Activated naive CD4-positive, alpha-beta T cell treated with anti-CD3 and anti-CD28 coated beads, Interleukin-2, amount 50 U/mL, for 24 hours (primary cell): Measurements from ENCODE around the gene OR7G2.

ENCODE experiments used
- H3K27ac Mint-ChIP-seq: one replicate; pipeline ENCODE4 v1.8.0; 2021; ENCODE audit warnings: mild to moderate bottlenecking, mixed read lengths
- H3K27me3 Mint-ChIP-seq: one replicate; pipeline ENCODE4 v1.8.0; 2021; ENCODE audit warnings: mixed read lengths
- H3K36me3 Mint-ChIP-seq: one replicate; pipeline ENCODE4 v1.8.0; 2021; ENCODE audit warnings: mixed read lengths
- H3K4me1 Mint-ChIP-seq: one replicate; pipeline ENCODE4 v1.8.0; 2021; ENCODE audit warnings: mixed read lengths
- H3K4me3 Mint-ChIP-seq: one replicate; pipeline ENCODE4 v1.8.0; 2021; ENCODE audit warnings: mild to moderate bottlenecking, mixed read lengths
- H3K9me3 Mint-ChIP-seq: one replicate; pipeline ENCODE4 v1.8.0; 2021; ENCODE audit warnings: mixed read lengths

OR7G2 gene

DNA sequence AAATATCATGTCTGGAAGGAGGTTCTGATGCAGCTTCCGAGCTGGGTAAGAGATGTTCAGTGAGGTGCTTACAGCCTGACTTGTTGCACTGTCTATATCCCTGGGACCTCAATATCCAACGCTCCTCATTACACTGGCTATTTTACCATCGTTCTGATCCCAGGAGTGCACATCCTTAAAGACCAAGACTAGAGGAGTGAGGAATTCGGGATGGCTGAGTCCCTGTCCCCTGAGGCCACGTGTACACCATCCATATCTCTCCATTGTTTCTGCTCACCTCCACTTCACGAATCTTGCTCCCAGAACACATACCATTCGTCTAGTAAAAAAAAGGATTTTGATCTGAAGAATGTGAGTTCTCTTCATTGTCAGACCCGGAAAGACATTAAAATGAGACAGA, at the start of gene OR7G2:
TSS of gene OR7G2 (minus strand) at position 101 of the 400 bp plus-strand sequence. CDS start 4,232 bp downstream, outside the sequence.
- no peak within 1 kb of the TSS for H3K4me3 Mint-ChIP-seq
- H3K36me3 Mint-ChIP-seq = no peaks in the 10 kb centered on the region
- no peaks in the 10 kb centered on the region for H3K4me1 Mint-ChIP-seq
- no peaks in the 10 kb centered on the region for H3K9me3 Mint-ChIP-seq
- H3K27me3 Mint-ChIP-seq = peaks cover 4% of the 10 kb centered on the region
- H3K27ac Mint-ChIP-seq = no peak within 1 kb of the TSS

DNA sequence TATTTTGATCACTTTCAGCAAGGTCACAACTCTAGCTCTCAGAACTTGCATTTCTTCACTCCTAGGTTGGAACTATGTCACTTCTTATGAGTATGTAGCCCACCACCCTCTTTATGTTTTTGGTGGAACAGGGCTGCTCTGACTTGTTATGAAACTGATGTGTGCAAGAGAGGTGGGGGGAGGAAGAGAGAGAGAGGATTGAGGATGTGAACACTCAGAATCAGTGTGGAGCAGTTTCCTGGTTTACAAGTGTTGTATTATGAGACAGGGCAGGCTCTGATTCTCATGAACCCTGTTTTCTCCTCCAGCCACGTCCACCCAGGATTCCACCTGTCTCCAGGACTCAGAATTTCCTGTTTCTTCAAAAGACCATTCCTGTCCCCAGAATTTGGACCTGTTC, 49.0 kb upstream of the OR7G2 start:
- no peaks in the 10 kb centered on the region for H3K27me3 Mint-ChIP-seq
- peaks cover 21% of the 10 kb centered on the region for H3K9me3 Mint-ChIP-seq
- H3K4me3 Mint-ChIP-seq = no peak overlapping the region
- peaks cover 80% of the 10 kb centered on the region for H3K36me3 Mint-ChIP-seq
- H3K27ac Mint-ChIP-seq = no peak overlapping the region
- peaks cover 33% of the 10 kb centered on the region for H3K4me1 Mint-ChIP-seq

DNA sequence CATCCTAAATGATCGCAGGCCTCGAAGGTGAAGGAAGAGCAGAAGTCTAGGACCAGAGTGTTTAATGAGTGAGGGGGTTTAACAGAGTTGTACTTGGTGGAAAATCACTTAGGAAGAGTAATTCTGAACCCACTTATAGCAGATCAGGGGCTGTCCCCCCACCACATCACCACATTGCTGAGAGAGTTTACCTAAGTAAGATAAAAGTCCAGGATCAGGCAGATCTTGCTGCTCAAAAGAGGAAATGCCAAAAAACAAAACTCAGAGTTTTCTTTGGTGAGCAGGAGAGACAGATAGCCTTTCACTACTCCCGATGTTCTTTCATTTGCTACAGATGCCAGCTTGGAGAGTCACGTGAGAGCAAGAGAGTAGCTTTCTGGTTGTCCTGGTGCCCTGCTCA, 48.3 kb upstream of the OR7G2 start:
- peaks cover 21% of the 10 kb centered on the region for H3K9me3 Mint-ChIP-seq
- H3K4me1 Mint-ChIP-seq = peaks cover 40% of the 10 kb centered on the region
- no peaks in the 10 kb centered on the region for H3K27me3 Mint-ChIP-seq
- H3K27ac Mint-ChIP-seq = no peak overlapping the region
- no peak overlapping the region for H3K4me3 Mint-ChIP-seq
- H3K36me3 Mint-ChIP-seq = peaks cover 79% of the 10 kb centered on the region

DNA sequence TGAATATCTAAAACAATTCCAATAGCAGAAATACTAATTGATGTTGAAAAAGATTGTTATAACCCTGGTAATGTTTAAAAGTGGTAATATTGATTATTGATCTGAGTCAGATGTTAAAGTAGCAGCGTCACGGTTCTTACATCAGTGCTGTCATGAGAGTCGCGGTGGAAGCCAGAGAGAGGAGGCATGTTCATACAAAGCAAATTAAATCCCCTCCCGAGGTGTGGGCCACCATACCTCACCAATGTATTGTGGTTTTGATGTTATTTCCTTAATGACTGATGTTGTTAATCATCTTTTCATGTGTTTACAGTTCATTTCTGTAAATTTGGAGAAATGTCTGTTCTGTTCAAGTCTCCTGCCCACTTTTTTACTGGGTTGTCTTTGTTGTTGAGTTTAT, 44.1 kb upstream of the OR7G2 start:
- Mint-ChIP-seq H3K36me3 (peaks cover 75% of the 10 kb centered on the region), H3K9me3 (peaks cover 18% of the 10 kb centered on the region), H3K27me3 (no peaks in the 10 kb centered on the region), H3K4me1 (peaks cover 75% of the 10 kb centered on the region), H3K27ac (no peak overlapping the region), H3K4me3 (no peak overlapping the region)

DNA sequence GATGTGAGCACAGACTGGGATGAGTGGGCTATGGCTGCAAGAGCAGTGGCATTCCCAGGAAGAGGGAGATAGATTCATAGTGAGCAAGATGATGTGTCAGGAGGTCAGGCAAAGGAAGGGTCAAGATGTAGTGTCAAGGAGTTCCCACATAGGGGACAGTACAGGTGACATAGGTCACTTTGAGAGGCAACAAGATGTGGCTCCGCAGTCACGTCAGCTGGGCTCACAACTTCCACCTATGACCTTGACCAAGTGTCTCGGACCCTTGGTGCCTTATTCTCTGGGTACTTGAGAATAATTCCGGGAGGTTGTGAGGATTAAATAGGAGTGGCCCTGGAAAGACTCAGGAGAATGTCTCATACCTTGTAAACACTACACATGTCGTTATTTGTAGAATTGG, 43.4 kb upstream of the OR7G2 start:
- H3K27ac Mint-ChIP-seq = no peak overlapping the region
- no peaks in the 10 kb centered on the region for H3K27me3 Mint-ChIP-seq
- peaks cover 20% of the 10 kb centered on the region for H3K9me3 Mint-ChIP-seq
- H3K4me1 Mint-ChIP-seq = peaks cover 75% of the 10 kb centered on the region
- peaks cover 72% of the 10 kb centered on the region for H3K36me3 Mint-ChIP-seq
- no peak overlapping the region for H3K4me3 Mint-ChIP-seq

DNA sequence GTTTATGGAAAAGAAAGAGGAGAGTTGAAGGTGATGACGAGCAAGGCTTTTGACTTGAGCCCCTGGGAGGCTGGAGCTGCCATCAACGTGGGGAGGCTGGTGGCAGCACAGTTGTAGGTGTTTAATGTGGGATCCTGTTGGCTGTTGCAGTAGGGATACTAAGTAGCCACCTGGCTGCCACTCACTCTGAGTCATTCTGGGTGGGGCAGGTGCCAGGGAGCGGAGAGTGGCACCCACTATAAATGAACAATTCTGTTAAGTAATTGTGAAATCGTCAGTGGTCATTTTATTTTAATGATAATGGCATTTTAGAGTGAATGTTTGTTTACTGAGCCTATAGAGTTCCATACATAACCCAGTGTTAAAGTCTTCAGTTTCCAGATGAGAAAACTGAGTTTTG, 42.7 kb upstream of the OR7G2 start:
- Mint-ChIP-seq H3K9me3 (peaks cover 23% of the 10 kb centered on the region), H3K27me3 (no peaks in the 10 kb centered on the region), H3K4me3 (no peak overlapping the region), H3K27ac (no peak overlapping the region), H3K4me1 (peaks cover 69% of the 10 kb centered on the region), H3K36me3 (peaks cover 72% of the 10 kb centered on the region)

DNA sequence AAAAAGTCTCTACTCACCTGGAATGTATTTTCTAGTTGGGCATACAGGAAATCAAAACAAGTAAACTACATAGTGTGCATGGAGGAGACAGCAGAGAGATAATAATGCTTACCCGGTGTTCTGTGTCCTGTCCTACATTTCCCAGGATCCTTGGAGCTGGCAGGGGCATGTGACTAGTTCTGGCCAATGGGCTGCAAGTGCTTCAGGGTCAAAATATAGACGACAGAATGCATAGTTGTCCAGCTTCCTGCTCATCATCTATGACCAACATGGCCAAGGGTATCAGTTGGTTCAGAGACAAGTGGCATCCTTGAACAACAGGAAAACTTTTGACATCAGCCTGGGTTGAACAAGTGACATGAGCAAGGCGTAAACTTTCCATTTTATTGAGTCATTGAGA, 41.4 kb upstream of the OR7G2 start:
- Mint-ChIP-seq H3K36me3 (peaks cover 69% of the 10 kb centered on the region), H3K27me3 (no peaks in the 10 kb centered on the region), H3K4me1 (peaks cover 66% of the 10 kb centered on the region), H3K9me3 (peaks cover 21% of the 10 kb centered on the region), H3K4me3 (no peak overlapping the region), H3K27ac (peak overlapping the region; percentile 65)

DNA sequence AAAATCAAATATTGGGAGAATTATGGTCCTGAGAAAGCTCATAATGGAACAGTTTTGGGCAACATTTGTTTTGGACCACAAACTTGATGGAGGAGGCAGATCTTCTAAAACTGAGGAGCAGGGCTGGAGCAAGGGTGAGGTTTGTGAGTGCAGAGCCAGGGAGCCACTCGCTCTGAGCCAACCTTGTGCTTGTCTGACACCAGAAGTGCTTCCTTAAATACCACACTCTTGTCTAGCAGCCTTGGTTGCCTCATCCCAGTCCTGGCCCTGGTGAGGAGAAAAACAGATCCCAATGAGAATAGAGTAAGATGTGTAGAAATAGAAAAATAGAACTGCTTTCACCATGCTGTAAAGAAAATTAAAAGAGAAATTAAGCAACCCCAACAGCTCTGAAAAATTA, 39.6 kb upstream of the OR7G2 start:
- peaks cover 69% of the 10 kb centered on the region for H3K4me1 Mint-ChIP-seq
- peaks cover 62% of the 10 kb centered on the region for H3K36me3 Mint-ChIP-seq
- H3K4me3 Mint-ChIP-seq = peak overlapping the region; percentile 30
- H3K9me3 Mint-ChIP-seq = peaks cover 10% of the 10 kb centered on the region
- no peaks in the 10 kb centered on the region for H3K27me3 Mint-ChIP-seq
- H3K27ac Mint-ChIP-seq = no peak overlapping the region

DNA sequence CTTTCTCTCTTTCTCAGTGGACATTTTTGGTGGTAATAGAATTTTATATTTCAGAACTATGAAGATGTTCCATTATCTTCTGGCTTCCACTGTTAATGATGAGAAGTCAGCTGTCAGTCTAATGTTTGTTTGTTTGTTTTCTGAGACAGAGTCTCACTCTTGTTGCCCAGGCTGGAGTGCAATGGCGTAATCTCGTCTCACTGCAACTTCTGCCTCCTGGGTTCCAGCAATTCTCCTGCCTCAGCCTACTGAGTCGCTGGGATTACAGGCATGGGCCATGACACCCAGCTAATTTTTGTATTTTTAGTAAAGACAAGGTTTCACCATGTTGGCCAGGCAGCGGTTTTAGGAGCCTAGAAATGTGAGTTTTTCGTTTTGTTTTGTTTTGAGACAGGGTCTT, 37.6 kb upstream of the OR7G2 start:
- peaks cover 48% of the 10 kb centered on the region for H3K36me3 Mint-ChIP-seq
- H3K27ac Mint-ChIP-seq = no peak overlapping the region
- no peak overlapping the region for H3K4me3 Mint-ChIP-seq
- peaks cover 5% of the 10 kb centered on the region for H3K9me3 Mint-ChIP-seq
- peaks cover 61% of the 10 kb centered on the region for H3K4me1 Mint-ChIP-seq
- no peaks in the 10 kb centered on the region for H3K27me3 Mint-ChIP-seq

DNA sequence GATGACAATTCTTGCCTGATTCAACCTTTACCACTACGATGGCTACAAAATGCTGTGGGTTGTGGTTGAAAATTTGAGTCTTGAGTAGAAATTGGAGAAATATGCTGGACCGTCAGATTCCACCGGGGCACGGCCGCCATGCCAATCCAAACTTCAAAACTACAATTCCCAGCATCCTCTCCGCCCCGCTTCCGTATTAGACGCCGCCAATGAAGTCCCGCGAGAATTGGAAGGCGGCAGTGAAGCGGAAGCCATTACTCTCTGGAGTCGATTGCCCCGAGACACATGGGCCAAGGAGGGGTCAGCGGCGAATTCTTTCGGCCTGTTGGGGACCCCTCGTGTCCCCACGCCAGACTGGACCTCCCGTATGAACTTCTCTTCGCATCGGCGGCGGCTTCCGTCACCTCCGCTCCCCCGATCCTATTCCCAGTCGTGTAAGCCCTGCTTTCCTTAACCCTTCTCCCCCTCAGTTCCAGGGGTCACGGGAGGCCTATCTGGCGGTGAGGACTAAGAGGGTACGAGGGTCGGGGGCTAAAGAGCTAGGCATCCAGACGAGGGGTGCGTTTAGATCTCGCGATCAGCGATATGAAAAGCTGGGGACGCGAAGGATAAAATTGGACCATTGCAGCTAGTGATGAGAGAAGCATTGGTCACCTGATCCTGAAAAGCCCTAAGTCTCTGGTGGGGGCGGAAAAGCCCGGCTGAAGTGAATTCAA, 33.0 kb upstream of the OR7G2 start, which contains the start of gene ZNF317:
TSS of gene ZNF317 (plus strand) at position 239 of the 716 bp plus-strand sequence. CDS start 15,620 bp downstream, outside the sequence.
- H3K27me3 Mint-ChIP-seq = no peaks in the 10 kb centered on the region
- no peaks in the 10 kb centered on the region for H3K9me3 Mint-ChIP-seq
- H3K36me3 Mint-ChIP-seq = peaks cover 21% of the 10 kb centered on the region
- peak within 1 kb of the TSS; percentile 94 for H3K4me3 Mint-ChIP-seq
- H3K27ac Mint-ChIP-seq = peak within 1 kb of the TSS; percentile 97
- H3K4me1 Mint-ChIP-seq = peaks cover 42% of the 10 kb centered on the region

DNA sequence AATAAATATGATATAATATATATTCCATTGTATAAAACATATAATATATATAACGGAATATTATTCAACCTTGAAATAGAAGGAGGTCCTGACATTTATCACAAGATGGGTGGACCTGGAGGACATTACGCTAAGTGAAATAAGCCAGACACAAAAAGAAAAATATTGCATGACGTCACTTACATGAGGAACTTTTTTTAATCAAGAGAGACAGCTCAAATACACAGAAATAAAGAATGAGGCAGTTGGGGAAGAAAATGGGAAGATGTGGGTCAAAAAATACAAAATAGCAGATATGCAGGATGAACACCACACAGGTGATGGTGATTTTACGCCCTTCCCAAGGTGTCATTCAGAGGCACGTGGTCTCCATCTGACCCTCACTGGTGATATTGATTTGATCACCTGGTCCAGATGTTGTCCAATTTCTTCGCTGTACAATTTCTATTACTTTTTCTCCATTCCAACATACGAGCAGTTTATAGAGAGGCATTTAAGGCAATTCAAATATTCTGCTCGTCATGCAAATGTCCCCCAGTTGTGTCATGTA, 32.4 kb upstream of the OR7G2 start:
- Mint-ChIP-seq H3K4me3 (peak overlapping the region; percentile 94), H3K4me1 (peaks cover 42% of the 10 kb centered on the region), H3K36me3 (peaks cover 17% of the 10 kb centered on the region), H3K9me3 (no peaks in the 10 kb centered on the region), H3K27me3 (no peaks in the 10 kb centered on the region), H3K27ac (peak overlapping the region; percentile 97)

DNA sequence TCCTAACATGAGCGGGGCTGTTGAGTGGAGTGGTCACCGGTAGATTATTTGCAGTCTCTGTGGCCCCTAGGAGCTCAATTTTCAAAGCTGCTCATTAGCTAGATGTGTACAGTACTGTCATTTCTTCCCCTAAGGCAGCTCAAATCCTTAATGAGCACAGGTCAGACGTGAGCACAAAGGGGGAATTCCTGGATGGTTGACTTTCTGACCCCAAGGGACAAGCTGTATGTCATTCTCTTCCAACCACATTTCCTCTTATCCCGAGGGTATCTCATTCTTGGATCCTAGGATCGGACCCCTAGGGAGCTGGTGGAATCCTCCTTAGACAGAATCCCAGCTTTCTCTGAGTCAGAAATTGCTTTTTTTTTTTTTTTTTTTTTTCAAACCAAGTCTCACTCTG, 25.1 kb upstream of the OR7G2 start:
- Mint-ChIP-seq H3K9me3 (no peaks in the 10 kb centered on the region), H3K4me1 (peaks cover 13% of the 10 kb centered on the region), H3K27me3 (peaks cover 2% of the 10 kb centered on the region), H3K27ac (no peak overlapping the region), H3K36me3 (no peaks in the 10 kb centered on the region), H3K4me3 (no peak overlapping the region)

DNA sequence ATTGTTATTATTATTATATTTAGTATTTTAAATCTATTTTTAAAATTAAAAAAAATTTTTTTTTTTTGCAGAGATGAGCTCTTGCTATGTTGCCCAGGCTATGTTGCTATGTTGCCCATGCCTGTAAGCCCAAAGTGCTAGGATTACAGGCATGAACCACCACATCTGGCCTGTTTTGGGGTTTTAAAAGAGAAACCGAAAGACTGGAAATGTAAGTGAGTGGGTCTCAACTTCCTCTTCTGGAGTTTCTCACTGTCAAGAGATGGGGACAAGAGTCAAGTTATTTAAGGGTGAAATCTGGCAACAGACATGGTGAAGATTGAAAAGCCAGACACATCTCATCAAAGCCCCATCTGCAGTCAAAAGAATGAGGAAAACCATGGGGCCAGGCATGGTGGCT, 23.7 kb upstream of the OR7G2 start:
- peaks cover 8% of the 10 kb centered on the region for H3K4me1 Mint-ChIP-seq
- peaks cover 5% of the 10 kb centered on the region for H3K27me3 Mint-ChIP-seq
- H3K36me3 Mint-ChIP-seq = no peaks in the 10 kb centered on the region
- no peaks in the 10 kb centered on the region for H3K9me3 Mint-ChIP-seq
- H3K4me3 Mint-ChIP-seq = no peak overlapping the region
- no peak overlapping the region for H3K27ac Mint-ChIP-seq

DNA sequence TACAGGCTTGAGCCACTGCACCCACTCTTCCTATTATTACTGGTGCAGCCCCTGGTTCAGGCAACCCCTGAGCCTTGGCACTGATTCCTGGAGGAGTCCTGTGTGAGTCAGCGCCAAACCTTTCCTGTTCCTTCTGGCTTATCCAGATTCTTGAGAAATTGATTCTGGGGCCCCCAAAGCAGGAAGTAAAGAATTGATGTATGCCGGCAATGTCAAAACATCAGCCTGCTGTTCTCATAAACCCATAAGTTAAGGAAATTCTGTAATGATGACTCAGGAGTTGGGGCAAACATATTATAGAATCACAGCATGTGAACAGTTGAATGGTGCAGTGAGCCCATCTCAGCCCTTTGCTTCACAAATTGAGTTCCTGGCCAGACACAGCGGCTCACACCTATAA, 20.9 kb upstream of the OR7G2 start:
- Mint-ChIP-seq H3K27ac (no peak overlapping the region), H3K27me3 (peaks cover 9% of the 10 kb centered on the region), H3K4me3 (no peak overlapping the region), H3K36me3 (no peaks in the 10 kb centered on the region), H3K9me3 (no peaks in the 10 kb centered on the region), H3K4me1 (peaks cover 8% of the 10 kb centered on the region)

DNA sequence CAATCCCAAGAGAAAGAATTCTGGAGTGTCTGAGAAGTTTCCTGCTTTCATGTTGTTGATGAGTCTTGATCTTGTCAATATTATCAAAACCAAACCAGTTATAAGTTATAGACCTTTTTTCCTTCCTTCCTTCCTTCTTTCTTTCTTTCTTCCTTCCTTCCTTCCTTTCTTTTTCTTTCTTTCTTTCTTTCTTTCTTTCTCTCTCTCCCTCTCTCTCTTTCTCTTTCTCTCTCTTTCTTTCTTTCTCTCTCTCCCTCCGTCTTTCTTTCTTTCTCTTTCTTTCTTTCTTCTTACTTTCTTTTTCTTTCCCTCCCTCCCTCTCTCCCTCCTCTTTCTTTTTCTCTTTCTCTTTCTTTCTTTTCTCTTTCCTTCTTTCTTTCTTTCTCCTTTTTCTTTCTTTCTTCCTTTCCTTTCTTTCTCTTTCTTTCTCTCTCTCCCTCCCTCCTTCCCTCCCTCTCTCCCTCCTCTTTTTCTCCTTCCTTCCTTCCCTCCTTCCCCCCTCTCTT, 19.7 kb upstream of the OR7G2 start, which contains the start of gene OR7G3:
TSS of gene OR7G3 (minus strand) at position 51 of the 506 bp plus-strand sequence. CDS start at position 51, 0 bp downstream.
- Mint-ChIP-seq H3K9me3 (no peaks in the 10 kb centered on the region), H3K36me3 (no peaks in the 10 kb centered on the region), H3K27ac (peak within 1 kb of the TSS; percentile 56), H3K4me3 (no peak within 1 kb of the TSS), H3K4me1 (peaks cover 8% of the 10 kb centered on the region), H3K27me3 (peaks cover 11% of the 10 kb centered on the region)

DNA sequence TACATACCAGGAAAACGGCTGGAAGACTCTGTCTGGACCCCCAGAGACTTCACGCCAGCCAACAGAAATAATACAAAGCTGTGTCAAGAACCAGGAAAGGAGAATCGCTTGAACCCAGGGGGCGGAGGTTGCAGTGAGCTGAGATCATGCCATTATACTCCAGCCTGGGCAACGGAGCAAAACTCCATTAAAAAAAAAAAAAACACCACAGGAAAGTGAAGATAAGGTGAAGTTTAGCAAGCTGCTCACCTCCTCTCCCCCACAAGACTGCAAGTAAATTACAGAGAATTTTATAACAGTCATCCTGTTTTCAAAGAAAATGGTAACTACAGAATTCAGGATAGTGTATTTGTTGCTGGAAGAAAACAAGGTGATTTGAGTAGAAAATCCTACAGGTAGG, 9.3 kb upstream of the OR7G2 start:
- Mint-ChIP-seq H3K36me3 (no peaks in the 10 kb centered on the region), H3K27ac (no peak overlapping the region), H3K4me3 (no peak overlapping the region), H3K27me3 (peaks cover 16% of the 10 kb centered on the region), H3K4me1 (no peaks in the 10 kb centered on the region), H3K9me3 (no peaks in the 10 kb centered on the region)
